Activated CD8-positive, alpha-beta T cell treated with anti-CD3 and anti-CD28 coated beads for 36 hours (primary cell): ENCODE data around the gene FILIP1L. TPM values are rescaled to one million over a fixed set of nuclear protein-coding genes. Genes with fewer than 3 reads are reported as not detected.

Experiments used
- ATAC-seq: fragments of 200-7000 bp; cut with Tn5 transposase; one replicate; pipeline ENCODE4 v1.10.0; 2021; ENCODE audit warnings: mild to moderate bottlenecking, moderate library complexity
- CTCF ChIA-PET: fragments of 350-600 bp; sonication (Branson Sonifier 250); formaldehyde crosslinking; loops from one replicate; lab custom pipeline; 2021; ENCODE audit warnings: antibody characterized with exemption; lab: Charles Lee
- POLR2A ChIA-PET: fragments of 350-600 bp; sonication (Branson Sonifier 250); formaldehyde crosslinking; loops from one replicate; lab custom pipeline; 2021; ENCODE audit warnings: antibody characterized with exemption; lab: Charles Lee
- DNase-seq: peaks from one replicate; pipeline ENCODE4 v3.0.0-alpha.2; 2020
- H3K27ac Mint-ChIP-seq: one replicate; pipeline ENCODE4 v1.8.0; 2021; ENCODE audit warnings: mild to moderate bottlenecking, mixed read lengths
- H3K27me3 Mint-ChIP-seq: one replicate; pipeline ENCODE4 v1.8.0; 2021; ENCODE audit warnings: mixed read lengths
- H3K36me3 Mint-ChIP-seq: one replicate; pipeline ENCODE4 v1.8.0; 2021; ENCODE audit warnings: low read depth, mixed read lengths
- H3K4me1 Mint-ChIP-seq: one replicate; pipeline ENCODE4 v1.8.0; 2021; ENCODE audit warnings: low read depth, mixed read lengths
- H3K4me3 Mint-ChIP-seq: one replicate; pipeline ENCODE4 v1.8.0; 2021; ENCODE audit warnings: mild to moderate bottlenecking, moderate library complexity, mixed read lengths
- H3K9me3 Mint-ChIP-seq: one replicate; pipeline ENCODE4 v1.8.0; 2021; ENCODE audit warnings: mixed read lengths
- intact Hi-C: fragments of 100-400 bp; cut with micrococcal nuclease; formaldehyde crosslinking; loops from one replicate; pipeline ENCODE4 v1.10.0; 2022
- total RNA-seq, 2 experiments: library from RNA; stranded (reverse); gene quantifications; one replicate each; pipeline ENCODE4 v1.2.3, GENCODE V29; 2021
- TF ChIP-seq, protein P1 (sequence below): fragments of 200-600 bp; IDR thresholded peaks from one replicate; pipeline ENCODE4 v1.8.0; 2022; ENCODE audit warnings: antibody characterized with exemption, mild to moderate bottlenecking

Gene FILIP1L
- total RNA-seq, 2 experiments from 2014 or later: 0.11 to 0.13 TPM

DNA sequence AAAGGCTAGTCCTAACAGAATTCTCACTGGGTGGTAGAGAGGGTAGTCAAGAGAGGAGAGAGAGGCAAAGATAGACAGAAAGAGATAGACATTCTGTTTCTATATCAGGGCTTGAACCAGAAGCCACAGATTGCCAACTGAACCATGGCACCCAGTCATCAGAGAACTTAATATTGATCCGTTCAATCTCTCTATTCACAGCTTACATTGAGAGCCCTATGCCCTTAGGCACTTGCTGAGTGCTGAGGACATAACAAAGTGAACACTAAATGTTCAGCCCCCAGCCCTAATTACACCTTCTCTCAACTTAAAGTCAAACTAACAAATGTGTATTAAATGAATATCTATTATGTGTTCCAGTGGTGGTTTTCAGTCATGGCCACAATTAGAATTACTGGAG, 124.1 kb downstream of the FILIP1L start:
- Mint-ChIP-seq H3K4me1 (no peaks in the 10 kb centered on the region), H3K36me3 (peaks cover 19% of the 10 kb centered on the region), H3K27me3 (no peaks in the 10 kb centered on the region), H3K9me3 (peaks cover 14% of the 10 kb centered on the region), H3K4me3 (no peak overlapping the region), H3K27ac (no peak overlapping the region)
- ChIA-PET CTCF (no interaction called here), POLR2A (no interaction called here)
- TF ChIP-seq, protein P1, sequence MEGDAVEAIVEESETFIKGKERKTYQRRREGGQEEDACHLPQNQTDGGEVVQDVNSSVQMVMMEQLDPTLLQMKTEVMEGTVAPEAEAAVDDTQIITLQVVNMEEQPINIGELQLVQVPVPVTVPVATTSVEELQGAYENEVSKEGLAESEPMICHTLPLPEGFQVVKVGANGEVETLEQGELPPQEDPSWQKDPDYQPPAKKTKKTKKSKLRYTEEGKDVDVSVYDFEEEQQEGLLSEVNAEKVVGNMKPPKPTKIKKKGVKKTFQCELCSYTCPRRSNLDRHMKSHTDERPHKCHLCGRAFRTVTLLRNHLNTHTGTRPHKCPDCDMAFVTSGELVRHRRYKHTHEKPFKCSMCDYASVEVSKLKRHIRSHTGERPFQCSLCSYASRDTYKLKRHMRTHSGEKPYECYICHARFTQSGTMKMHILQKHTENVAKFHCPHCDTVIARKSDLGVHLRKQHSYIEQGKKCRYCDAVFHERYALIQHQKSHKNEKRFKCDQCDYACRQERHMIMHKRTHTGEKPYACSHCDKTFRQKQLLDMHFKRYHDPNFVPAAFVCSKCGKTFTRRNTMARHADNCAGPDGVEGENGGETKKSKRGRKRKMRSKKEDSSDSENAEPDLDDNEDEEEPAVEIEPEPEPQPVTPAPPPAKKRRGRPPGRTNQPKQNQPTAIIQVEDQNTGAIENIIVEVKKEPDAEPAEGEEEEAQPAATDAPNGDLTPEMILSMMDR: no peak
- ATAC-seq (no peak), DNase-seq (no peak)
- intact Hi-C loops: no loop called here

DNA sequence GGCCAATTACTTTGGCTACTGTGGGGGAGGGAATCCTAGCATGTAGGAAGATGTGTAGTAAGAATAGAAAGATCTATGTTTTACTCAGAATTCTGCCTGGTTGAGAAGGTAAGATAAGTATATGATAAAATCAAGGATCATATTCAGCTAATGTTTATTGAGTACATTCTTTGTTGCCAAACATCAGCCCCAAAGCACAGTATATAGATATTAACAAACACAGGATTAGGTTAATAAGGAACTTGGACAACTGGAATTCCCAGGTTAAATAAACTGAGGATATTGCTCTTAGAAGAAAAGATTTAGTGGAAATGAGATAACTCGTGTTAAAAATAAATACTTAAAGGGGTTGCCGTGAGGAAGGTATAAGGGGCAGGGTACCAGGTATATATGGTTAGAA, 129.6 kb downstream of the FILIP1L start:
- TF ChIP-seq, protein P1: no peak
- Mint-ChIP-seq H3K4me1 (no peaks in the 10 kb centered on the region), H3K4me3 (no peak overlapping the region), H3K36me3 (peaks cover 10% of the 10 kb centered on the region), H3K27me3 (no peaks in the 10 kb centered on the region), H3K27ac (no peak overlapping the region), H3K9me3 (no peaks in the 10 kb centered on the region)
- CTCF ChIA-PET: no interaction called here
- ATAC-seq: no peak
- no peak for DNase-seq
- intact Hi-C loops: no loop called here
- POLR2A ChIA-PET: no interaction called here

DNA sequence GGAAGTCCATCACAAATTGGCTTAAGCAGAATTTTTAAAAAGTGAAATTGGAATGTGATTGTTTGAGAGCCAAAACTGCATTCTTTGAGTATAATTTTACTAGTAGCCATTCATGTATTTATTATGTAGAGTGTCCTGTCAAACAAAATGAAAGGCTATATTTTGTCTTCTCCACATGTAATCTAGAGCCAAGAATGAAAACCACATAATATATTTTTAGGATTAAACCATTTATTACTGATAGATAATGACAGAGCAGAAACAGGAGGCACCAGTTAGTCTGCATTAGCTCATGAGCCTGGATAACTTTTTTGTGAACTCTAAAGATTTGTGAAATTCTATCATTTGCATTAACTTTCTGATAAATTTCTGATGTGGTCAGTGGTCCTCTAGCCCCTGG, 130.2 kb downstream of the FILIP1L start:
- H3K9me3 Mint-ChIP-seq: no peaks in the 10 kb centered on the region
- intact Hi-C loops: no loop called here
- H3K27me3 Mint-ChIP-seq: no peaks in the 10 kb centered on the region
- ChIA-PET CTCF (no interaction called here), POLR2A (interaction anchor here (0.6 kb wide), 1 partner anchor 16 kb away, joined by 3 read pairs; no protein-coding TSS in a partner anchor)
- TF ChIP-seq, protein P1: no peak
- ATAC-seq (no peak), DNase-seq (no peak)
- H3K36me3 Mint-ChIP-seq: peaks cover 10% of the 10 kb centered on the region
- H3K4me1 Mint-ChIP-seq: no peaks in the 10 kb centered on the region
- H3K4me3 Mint-ChIP-seq: no peak overlapping the region
- no peak overlapping the region for H3K27ac Mint-ChIP-seq

DNA sequence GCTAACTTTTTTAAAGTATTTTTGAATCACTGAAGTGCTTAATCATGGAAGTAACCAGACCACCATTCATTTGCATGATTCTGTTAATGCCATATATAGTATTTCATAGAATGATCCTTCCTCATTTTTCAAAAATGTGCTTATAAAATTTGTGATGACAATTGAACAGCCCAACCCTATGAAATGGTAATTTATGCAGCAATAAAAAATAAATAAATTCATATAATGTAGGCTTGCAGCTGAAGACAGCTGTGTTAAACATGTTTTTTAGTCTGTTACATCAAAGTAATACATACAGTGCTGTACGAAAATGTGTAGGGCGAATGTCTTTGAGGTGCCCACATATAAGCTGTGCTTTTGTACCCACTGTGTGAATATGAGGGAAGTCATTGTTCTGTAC, 131.7 kb downstream of the FILIP1L start:
- Mint-ChIP-seq H3K27ac (no peak overlapping the region), H3K36me3 (peaks cover 11% of the 10 kb centered on the region), H3K9me3 (no peaks in the 10 kb centered on the region), H3K4me3 (no peak overlapping the region), H3K27me3 (no peaks in the 10 kb centered on the region), H3K4me1 (no peaks in the 10 kb centered on the region)
- TF ChIP-seq, protein P1: no peak
- intact Hi-C loops: no loop called here
- POLR2A ChIA-PET: no interaction called here
- CTCF ChIA-PET: interaction anchor here (1.0 to 1.2 kb wide), 2 partner anchors 11 to 151 kb away, joined by 3 to 5 read pairs; no protein-coding TSS in a partner anchor
- ATAC-seq: no peak
- no peak for DNase-seq

DNA sequence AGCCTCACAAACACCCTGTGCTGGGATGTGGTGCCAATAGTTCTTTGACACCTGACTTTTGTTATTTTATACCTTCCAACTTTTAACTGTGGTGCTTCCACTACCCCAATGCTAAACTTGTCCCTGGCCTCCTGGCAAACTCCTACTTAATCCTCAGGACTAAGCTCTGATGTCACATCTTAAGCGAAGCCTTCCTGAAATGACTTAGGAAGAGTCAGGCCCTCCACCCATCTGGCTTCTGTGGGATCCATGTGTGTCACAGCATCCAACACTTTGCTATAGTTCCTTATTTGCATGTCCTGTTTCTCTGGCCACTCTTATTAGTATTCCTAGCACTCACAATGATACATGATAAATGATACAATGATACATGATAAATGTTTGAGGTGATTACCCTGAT, 133.2 kb downstream of the FILIP1L start:
- peaks cover 16% of the 10 kb centered on the region for H3K36me3 Mint-ChIP-seq
- H3K4me3 Mint-ChIP-seq: no peak overlapping the region
- POLR2A ChIA-PET: no interaction called here
- TF ChIP-seq, protein P1: no peak
- intact Hi-C loops: no loop called here
- no peaks in the 10 kb centered on the region for H3K4me1 Mint-ChIP-seq
- ATAC-seq: no peak
- H3K27ac Mint-ChIP-seq: no peak overlapping the region
- H3K9me3 Mint-ChIP-seq: peaks cover 4% of the 10 kb centered on the region
- CTCF ChIA-PET: no interaction called here
- H3K27me3 Mint-ChIP-seq: no peaks in the 10 kb centered on the region
- no peak for DNase-seq
